NCI-H128 (cell line): ENCODE measurements around the gene GNPDA1.

Experiments
- DNase-seq: peaks from one replicate; lab custom pipeline; 2025; ENCODE audit not compliant: unreplicated experiment; lab: John Stamatoyannopoulos, UW

The GNPDA1 gene

DNA sequence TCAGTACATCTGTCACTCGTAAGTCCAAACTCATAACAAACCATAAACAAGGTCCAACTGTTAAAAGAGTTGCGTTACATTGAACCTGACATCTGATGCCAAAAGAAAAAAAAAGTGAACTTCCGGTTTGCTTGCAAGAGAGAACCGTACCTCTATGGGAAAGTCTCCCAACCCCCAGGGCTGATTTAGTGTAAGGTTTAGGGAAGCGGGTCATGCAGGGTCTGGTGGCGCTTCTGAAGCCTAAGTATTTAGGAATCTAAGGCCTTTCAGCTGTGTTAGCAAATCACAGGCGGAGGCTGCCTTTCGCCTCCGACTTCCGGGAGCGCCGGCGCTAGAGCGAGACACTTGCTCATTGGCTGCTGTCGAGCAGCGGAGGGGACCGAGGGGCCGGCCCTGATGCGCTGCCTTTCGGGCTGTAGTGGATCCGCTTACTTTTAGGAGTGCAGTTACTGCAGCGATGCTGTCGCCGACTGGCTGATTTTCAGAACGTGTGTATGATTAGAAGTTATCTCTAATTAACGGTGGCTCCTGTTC lies 12.0 kb upstream of the GNPDA1 start:
- DNase-seq, result peak; percentile 48

DNA sequence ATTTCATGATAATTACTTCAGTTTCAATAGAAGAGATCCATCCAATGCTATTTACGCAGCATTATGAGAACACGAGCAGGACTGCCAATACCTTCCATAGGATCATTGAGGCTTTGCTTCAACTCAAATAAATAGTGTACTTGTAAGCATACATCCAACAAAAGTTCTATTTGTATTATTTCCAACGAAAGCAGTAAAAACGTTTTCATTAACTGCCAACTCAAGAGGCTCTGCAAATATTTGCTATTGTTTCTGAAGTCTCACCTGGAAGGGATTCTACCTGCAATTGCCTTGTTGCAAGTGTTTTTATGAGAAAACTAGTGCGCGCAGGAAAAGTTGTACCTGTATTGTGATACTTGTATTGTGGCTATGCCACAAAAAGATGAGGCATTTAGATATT lies 11.0 kb upstream of the GNPDA1 start:
- no peak for DNase-seq

DNA sequence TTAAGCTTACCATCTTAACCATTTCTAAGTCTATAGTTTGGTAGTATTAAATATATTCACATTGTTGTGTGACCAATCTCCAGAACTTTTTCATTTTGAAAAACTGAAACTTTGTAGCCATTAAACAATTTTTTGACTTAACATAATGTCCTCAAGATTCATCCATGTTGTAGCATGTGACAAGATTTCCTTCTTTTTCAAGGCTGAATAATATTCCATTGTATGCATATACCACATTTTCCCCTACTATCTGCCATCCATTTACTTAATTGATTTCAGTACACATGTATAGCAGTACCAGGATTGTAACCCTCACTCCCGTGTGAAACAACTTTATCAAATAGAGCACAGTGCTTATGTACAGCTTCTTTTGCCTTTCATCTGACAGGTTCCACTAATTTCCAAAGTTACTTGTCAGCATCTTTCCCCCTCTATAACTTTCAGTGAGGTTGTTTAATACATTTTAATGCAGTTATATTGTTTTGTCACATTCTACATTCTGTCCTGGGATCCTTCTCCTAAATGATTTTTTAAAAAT lies 7.4 kb upstream of the GNPDA1 start:
- no peak for DNase-seq

DNA sequence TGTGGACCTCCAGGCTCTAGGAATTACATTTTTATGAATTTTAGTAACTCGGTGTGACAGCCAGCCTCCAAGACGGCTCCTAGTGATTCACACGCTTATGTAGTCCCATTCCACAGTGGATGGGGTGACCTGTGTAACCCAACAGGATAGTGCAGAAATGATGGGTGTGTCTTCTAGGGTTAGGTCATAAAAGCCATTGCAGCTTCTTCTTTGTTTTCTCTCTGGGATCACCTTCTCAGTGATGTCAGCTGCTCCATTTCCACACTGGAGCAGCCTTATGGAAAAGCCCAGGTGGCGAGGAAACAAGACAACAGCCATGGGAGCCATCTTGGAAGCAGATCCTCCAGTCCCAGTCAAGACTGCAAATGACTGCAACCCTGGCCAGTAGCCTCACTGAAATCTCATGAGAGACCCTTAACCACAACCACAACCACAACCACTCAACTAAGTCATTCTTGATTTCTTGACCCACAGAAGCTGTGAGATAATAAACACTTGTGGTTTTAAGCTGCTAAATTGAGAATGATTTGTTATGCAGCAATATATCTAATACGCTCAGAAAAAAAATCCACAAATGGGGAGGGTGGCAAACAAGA lies 5.1 kb upstream of the GNPDA1 start:
- DNase-seq, result no peak

DNA sequence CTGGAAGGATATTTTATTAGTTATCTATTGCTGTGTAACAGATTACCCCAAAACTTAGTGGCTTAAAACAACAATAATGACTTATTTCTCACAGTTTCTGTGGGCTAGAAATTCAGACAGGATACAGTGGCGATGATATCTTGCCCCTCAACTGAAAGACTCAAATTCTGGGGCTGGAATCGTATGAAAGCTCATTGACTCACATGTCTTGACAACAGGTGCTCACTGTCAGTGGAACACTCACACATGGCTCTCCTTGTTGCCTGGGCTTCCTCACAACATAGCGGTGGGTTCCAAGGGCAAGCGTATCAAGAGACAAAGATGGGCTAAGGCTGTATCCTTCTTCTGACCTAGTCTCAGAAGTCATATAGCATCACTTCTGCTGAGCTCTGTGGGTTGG lies 3.7 kb upstream of the GNPDA1 start:
- DNase-seq, result no peak

DNA sequence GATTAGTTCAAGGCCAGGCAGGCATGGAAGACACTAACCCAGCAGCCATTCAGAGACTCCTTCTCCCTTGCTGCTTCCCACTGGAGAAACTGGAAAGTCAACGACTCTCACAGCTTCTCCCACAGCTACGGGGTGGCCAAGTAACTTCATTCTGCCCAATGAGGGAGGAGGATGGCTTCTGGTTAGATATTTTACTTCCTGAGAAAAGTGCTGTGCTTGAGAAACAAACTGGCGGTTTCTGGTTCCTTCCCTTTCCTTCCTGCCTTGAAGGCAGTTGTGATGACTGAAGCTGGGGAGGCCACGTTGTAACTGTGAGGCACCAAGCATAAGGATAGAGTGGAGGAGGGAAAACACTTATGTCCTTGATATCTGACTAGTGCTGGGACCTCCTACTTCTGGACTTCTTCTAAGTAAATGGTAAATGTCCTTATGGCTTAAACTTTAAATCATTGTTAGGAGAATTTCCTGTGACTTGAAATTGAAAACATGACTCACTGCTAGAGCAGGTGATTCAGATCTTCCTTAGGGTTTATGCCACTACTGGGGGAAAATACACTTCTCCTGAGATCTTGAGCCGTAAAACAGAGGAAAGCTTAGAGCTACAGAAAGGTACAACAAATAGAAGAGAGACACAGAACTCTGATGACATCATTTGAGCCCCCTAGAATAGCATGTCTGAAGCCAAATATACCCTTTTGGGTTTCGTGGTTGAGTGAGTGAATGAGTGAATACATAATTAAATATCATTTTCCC lies 3.1 kb upstream of the GNPDA1 start:
- no peak for DNase-seq

DNA sequence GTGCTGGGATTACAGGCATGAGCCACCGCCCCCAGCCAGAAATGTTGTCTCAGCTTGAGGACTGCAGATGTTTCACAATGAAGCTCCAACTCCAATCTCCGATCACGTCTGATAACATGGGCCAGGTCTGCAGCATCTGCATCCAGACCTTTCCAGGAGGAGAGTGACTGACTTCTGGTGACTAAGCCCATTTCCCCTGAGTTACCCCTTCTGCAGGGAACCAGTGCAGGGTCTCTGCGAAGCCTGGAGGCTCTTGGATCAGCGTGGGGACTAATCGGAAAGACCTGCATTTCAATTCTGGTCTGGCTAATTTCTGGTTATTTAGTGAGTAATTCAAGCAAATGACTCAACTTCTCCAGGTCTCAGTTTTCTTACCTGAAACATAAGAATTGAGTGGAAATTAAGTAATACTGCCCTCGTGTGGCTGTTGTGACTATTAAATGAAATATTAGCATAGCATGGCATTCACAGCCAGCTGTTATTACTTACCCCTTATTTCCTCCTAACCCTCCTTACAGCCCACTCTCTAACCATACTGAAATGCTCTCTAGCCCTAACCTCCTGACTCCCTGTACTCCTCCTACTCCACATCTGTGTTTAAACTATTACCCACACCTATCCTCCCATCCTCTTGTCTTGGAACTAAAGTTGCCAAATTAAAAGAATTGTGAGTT lies 2.2 kb upstream of the GNPDA1 start:
- DNase-seq, result peak; percentile 8

DNA sequence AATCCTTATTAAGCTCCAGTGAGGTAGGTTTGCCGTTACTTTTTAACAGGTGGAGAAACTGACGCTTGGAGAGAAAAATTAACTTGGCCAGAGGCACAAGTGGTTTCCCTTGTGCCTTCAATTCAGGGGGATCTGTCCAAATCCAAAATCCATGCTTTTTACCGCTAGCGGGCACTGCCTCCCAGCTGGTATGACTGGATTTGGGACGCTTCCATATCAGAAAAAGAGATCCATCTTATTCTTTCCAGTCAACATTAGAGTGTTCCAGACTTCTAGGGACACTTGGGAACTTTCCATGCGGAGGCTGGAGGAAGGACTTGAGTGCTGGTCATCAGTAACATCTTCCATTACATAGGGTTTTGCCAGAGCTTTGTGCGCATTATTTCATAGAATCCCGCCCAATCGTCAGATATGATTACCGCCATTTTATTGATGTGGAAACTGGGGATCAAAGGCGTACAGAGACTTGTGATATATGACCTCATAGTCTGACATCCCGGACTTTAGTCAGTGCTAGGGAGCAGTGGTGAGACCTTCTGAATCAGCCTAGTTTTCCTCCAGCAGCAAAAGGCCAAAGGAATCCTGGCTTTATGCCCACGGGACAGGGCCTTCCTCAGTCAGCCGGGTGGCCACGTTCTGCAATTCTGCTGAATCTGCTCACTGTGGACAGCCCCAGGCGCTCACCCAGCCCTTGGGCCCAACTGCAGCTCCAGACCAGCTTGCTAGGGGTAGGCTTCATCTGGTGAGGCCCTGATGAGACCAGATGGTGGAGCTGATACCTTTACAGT lies 1.1 kb upstream of the GNPDA1 start:
- DNase-seq, result no peak

DNA sequence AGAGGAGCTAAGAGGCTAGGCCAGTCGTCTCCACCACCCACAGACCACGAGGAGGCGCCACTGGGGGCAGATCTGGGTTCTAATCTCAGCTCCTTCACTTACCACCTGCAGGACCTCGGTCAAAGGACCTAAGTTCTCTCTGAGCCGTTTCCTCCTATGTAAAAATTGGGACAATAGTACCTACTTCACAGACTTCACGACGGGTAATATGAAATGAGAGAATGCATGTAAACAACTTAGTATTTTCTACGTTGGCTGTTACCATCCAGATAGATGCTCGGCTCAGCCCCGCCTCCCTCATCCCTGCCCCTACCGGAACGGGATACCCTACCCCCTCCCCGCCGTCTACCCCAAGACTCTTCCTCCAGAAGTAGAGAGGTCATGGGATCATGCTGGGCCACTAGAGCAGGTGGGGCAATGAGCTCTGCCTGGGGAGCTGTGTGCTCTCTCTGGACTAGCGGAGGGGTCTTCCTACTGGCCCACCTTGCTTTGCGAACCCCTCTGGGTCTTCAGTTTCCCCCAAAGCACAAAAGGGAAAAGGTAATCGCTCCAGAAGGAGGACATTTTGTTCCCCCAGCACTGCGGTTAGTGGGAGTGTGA lies 541 bp downstream of the GNPDA1 start:
- no peak for DNase-seq

DNA sequence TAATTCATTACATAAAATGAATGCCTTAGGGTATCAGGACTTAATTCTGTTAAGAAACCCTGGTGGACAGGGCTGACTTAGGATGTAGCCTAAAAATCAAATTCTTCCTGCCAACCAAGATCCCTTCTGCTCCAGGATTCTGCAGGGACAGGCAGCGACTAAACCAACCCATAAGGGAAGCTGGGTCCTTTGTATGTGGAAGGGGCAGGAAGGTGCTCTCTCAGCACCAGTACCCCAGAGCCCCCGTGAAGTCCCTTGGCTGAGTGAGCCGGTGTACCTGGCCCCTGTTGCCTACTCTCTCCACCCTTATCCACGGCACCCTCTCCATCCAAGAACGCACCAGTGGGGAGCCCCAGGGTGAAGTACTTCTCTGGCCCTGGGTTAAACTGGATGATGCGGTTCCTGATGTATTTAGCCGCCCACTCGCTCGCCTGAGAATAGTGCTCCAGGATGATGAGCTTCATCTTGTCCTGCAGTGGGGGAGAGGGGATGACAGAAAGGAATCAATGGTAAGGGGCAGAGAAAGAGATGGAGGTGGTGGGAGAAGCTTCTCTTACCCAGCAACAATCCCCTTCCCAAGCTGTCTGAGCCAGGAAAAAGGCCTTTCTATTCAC lies 1.1 kb downstream of the GNPDA1 start:
- DNase-seq, result no peak

DNA sequence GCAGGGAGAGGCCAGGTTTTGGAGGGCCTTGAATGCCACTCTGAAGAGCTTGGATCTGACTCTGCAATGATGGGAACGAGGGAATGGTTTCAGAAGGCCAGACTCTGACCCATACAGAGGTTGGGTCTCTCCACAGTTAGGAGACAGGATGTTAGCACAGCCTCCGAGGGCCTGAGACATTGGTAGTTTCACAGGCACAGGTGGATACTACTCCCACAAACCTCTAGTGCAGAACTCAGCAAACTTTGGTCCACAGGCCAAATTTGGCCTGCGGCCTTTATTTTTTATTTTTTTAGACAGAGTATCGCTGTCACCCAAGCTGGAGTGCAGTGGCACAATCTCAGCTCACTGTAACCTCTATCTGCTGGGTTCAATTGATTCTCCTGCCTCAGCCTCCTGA lies 2.9 kb downstream of the GNPDA1 start:
- no peak for DNase-seq

DNA sequence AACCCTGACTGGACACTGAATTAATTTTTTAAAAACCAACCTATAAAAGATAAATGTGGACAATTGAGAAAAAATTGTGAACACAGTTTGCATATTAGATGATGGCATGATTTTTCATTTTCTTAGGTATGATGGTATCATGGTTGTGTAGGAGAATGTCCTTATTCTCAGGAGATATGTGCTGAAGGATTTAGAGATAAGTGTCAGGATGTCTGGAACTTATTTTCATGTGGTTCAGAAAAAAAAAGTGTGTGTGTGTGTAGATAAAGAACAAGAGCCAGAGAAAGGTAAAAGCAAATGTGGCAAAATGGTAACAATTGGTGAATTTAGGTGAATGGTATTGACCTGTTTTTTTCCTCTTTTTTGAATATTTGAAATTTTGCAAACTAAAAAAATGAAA lies 4.0 kb downstream of the GNPDA1 start:
- DNase-seq, result no peak

DNA sequence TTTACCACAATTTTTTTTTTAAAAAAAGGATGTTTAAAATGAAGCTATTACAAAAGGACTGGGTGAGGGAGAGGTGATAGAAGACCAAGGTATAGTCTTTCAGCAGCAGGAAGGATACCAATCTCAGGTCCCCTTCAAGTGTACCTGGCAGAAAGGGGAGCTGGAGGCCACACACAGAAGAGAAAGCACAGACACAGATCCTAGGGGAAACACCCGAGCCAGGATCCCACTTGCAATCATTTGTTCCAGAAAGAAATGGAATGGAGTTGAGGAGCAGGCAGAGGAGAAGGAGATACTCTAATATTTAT lies 5.6 kb downstream of the GNPDA1 start:
- DNase-seq, result no peak

DNA sequence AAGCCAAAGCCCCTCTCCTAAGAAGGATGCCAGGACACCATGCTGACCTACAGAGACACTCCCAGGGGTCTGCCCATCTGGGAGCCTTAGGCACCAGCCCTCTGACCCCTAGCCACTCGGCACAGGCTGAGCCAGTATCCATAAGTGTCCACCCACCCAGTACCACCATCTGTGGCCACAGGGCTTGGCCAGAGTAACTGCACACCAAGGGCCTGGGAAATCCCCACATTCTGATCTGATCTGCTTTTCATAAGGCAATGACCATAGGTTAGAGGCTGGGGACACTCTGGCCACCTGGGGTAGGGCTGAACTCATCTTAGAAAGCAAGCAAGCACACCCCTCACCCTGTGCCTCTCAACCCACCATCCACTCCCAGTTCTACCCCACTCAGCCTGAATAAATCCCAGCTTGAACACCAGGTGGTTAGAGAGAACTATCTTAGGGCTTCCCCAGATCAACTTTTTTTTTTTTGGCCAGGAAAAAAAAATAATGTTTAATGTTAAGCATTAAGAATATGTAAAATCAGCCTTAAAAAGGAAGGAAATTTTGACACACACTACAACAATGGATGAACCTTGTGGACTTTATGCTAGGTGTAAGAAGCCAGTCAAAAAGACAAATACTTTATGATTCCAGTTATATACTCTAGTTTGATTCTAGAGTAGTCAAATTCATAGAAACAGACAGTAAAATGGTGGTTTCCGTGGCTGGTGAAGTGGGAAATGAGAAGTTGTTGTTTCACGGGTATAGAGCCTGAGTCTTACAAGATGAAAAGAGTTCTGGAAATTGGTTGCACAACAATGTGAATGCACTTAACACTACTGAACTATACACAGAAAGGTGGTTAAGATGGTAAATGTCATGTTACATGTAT lies 6.2 kb downstream of the GNPDA1 start:
- DNase-seq, result no peak

DNA sequence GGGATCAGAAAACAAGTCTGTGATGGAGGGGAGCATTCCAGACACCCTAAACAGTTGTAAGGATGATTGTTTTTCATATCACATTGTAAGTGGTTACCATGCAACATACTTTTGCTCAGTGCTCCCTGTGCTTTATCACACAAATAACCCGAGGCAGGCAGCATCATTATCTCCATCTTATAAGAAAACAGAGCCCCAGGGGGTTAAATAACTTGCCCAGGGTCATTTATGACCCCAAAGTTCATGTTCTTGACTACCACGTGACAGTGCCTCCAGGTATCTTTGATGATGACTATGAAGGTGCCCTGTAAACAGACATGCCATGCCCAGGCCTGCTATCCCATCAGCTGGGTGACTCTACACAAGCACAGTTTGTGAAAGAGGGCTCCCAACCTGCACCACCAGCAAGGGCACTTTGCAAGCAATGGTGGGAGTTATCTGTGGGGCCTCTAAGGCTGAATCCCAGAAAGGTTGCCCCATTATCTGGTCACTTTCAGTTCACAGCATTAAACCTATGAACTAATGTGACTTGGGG lies 9.5 kb downstream of the GNPDA1 start:
- no peak for DNase-seq

DNA sequence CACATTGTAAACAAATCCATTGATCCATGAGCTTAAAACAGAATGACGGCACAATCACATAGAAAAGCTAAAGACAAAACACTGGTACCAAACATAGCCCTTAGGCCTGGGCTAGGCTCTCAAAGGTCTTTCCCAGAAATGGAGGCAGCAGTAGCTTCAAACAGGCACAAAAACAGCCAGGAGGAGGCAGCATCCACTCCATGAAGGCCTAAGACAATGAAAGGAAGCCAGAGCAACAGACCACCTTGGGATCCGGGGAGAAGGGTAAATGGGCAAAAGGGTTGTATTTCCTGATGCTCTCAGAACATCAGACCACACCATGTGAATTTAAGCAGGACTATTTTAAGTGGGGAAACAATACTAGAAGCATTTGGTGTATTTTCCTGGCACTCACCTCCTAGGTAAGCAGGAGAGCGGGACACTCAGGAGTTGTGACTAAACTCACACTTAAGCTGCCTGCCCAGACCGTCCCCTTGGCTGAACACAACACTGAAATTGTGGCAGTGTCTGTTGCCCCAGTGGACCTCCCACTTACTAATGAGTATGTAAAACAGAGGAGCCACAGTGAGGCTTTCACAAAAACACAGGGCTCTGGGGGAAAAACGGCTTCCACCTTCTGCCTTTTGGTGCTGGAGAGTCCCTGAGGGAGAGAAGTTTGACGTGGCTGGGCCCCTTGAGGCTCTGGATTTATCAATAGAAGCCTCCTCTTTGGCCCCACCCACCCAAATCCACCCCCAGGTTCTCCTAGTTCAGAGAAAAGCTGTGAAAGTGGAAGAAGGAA lies 11.9 kb downstream of the GNPDA1 start:
- DNase-seq, result no peak

DNA sequence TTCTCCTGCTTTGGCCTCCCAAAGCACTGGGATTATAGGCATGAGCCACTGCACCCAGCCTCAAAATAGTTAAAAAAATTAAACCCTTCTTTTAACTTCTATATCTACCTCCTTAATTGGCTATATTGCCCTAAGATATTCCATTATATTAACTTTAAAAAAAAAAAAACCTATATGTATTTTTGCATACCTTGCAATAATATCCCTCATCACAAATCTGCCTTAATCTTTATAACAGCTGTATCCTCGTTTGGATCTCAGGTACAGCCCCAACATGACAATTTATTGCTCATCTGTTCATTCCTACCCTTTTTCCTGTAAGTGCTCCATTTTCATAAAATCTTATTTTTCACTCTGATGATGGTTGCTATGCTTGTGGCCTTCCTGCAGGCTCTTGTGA lies 12.7 kb downstream of the GNPDA1 start:
- DNase-seq, result no peak

DNA sequence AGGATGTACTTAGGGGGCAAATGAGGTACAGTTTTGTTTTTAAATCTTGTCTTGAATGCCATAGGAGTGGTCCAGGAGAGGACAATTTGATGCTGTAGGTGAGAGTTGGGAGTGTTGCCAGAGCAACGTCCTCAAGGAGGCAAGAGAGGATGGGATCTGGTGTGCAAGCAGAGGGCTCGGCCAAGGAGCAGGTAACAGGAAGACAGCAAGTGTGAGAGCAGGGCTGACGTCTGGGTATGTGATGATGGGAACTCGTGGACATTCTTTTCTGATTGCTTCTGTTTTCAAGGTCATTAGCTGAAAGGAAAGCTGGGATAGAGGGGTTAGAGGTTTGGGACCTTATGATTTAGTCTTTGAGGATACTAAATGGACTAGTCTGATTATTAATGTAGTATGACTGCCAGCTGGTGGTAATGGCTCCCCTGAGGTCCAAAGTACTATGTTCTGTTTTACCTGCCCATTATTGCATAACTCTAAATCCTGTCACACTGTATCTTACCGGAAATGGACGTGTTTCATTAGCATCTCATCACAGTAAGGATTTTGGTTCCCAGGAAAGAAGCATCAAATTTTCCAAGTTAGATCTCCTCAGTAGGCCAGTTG lies 15.4 kb downstream of the GNPDA1 start:
- no peak for DNase-seq
